Measurements from ENCODE around the gene MAP3K4.
"Not testable (repeated sequence)": the region's sequence is repeated elsewhere in the genome, so short reads cannot be mapped to it uniquely, and the experiment has no call there.

Gene MAP3K4

DNA sequence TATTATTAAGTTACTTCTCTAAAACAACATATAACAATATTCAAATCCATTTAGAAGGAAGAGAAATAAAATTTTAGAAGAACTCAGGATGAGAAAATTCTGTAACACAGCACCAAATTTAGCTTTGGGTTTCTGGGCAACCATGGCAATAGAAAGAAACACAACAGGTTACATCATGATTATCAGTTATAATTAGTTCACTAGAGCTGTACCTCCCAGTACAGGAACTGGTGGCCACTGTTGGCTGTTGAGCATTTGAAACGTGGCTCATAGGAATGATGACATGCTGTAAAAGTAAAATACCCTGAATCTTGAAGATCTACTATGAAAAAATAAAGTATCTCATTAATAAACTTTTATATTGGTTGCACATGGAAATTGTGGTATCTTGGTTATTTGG, 23.7 kb upstream of the MAP3K4 start:
- DNase-seq (no peak), ATAC-seq (no peak)

GRCh38 chr6:160971171-160971570, 20.4 kb upstream of the MAP3K4 start:
- DNase-seq = no peak
- ATAC-seq = no peak

GRCh38 chr6:160972111-160972510, 19.5 kb upstream of the MAP3K4 start:
- ATAC-seq = no peak
- no peak for DNase-seq

DNA sequence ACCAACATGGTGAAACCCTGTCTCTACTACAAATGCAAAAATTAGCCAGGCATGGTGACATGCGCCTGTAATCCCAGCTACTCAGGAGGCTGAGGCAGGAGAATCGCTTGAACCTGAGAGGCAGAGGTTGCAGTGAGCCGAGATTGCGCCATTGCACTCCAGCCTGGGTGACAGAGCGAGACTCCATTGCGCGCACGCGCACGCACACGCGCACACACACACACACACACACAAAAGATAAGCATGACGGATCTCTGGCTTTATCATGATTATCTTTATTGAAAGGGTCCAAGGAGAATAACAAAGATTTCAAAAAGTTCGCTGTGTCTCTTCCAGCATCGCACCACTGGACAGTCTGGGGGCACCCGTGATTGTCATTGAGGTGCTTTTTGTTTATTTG, 19.0 kb upstream of the MAP3K4 start:
- DNase-seq, ATAC-seq: not testable (repeated sequence)

GRCh38 chr6:160973311-160974250, 18.0 kb upstream of the MAP3K4 start:
- DNase-seq = no peak
- ATAC-seq = no peak

DNA sequence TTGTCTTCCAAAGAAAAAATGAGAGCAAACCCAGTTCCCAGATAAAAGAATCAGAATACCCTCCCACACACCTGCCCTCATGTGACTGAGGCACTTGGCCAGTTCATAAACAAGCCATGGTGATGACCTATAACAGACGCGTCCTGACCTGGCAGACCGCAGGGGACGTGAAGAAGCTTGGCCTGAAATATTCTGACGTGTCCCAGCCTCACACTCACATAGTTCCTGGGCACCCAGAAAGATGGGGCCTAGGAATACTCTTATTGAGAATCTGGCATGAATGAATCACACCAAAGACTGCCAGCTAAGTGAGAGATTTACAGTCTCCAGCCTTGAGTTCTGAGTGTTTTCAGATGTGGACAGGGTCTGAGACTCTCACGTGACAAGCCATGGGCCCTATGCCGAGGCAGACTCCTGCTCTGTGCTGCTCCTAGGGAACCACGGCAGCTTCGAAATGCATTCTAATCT, 17.2 kb upstream of the MAP3K4 start:
- DNase-seq (no peak), ATAC-seq (no peak)

DNA sequence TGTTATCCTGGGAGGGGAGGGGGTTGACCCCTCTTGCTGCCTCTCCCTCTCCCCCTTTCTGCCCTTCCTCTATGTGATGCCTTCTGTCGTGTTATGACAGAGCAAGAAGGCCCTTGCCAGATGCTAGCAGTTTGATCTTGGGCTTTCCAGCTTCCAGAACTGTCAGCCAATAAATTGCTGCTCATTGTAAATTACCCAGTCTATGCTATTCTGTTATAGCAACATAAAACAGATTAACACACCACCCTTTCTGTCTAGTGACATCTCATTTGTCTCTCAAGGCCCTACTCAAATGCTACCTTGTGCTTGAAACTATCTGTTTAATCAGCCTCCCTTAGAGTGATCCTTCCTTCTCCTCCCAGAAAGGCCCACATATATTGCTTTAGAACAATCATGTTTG, 16.4 kb upstream of the MAP3K4 start:
- ATAC-seq (no peak), DNase-seq (no peak)

DNA sequence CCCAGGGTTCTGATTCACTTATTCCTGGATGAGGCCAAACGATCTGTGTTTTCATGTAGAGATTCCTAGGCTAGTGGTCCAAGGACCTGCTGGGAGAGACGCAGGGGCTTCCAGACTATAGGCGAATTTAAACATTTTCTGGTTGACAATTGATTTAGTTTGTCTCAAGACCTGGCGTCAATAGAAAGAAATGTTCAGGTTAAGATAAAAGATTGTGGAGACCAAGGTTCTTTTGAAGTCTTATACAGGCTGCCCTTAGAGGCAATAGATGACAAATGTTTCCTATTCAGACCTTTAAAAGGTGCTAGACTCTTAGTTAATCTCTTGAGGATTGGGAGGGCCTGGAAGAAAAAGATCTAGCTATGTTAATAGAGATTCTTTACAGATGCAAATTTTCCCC, 15.6 kb upstream of the MAP3K4 start:
- not testable (repeated sequence) for DNase-seq, ATAC-seq

GRCh38 chr6:160978141-160978901, 13.2 kb upstream of the MAP3K4 start:
- ATAC-seq = no peak
- no peak for DNase-seq

- DNase-seq = no peak
These were observed 12.4 kb upstream of the MAP3K4 start for GRCh38 chr6:160979061-160979708.

DNA sequence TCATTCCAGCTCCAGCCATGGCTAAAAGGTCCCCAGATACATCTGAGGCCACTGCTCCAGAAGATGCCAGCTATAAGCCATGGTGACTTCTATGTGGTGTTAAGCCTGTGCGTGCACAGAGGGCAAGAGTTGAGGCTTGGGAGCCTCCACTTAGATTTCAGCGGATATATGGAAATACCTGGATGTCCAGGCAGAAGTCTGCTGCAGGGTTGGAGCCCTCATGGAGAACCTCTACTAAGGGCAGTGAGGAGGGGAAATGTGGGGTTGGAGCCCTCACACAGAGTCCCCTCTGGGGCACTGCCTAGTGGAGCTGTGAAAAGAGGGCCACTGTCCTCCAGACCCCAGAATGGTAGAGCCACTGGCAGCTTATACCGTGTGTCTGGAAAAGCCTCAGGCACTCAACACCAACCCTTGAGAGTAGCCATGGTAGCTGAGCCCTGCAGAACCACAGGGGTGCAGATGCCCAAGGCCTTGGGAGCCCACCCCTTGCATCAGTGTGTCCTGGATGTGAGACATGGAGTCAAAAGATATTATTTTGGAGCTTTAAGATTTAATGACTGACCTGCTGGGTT, 8.1 kb upstream of the MAP3K4 start:
- not testable (repeated sequence) for DNase-seq, ATAC-seq

More at GRCh38 chr6:160979061-160979708, 12.4 kb upstream of the MAP3K4 start:
- ATAC-seq = no peak

GRCh38 chr6:160986851-160987250, 4.7 kb upstream of the MAP3K4 start:
- DNase-seq (no peak), ATAC-seq (no peak)

GRCh38 chr6:160987265-160987664, 4.3 kb upstream of the MAP3K4 start:
- DNase-seq (no peak), ATAC-seq (no peak)

DNA sequence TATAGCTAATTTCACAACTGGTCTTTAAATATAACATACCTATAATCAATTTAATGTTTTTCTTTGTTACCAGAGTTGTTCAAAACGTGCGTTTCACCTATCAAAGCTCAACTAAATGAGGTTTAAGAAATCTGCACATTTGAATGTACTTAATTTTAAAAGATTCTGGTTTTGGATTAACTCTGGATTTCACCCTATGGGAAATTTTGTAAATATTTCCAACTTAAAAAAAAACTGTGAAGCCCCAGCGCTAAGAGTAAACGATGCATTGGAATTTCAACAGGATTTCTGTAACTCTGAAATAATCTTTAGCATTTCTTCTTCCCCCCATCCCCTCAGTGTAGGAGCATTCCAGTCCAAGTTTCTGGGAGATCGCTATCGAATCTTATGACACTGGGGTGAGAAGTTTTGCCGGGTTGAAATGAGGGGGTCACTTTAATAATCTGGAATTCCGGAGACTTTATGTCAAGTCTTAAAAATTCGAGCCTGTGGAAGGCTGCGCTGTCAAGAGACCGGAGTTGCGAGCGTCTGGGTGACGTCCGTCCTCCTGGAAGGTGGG, 643 bp upstream of the MAP3K4 start:
- no peak for DNase-seq
- no peak for ATAC-seq

DNA sequence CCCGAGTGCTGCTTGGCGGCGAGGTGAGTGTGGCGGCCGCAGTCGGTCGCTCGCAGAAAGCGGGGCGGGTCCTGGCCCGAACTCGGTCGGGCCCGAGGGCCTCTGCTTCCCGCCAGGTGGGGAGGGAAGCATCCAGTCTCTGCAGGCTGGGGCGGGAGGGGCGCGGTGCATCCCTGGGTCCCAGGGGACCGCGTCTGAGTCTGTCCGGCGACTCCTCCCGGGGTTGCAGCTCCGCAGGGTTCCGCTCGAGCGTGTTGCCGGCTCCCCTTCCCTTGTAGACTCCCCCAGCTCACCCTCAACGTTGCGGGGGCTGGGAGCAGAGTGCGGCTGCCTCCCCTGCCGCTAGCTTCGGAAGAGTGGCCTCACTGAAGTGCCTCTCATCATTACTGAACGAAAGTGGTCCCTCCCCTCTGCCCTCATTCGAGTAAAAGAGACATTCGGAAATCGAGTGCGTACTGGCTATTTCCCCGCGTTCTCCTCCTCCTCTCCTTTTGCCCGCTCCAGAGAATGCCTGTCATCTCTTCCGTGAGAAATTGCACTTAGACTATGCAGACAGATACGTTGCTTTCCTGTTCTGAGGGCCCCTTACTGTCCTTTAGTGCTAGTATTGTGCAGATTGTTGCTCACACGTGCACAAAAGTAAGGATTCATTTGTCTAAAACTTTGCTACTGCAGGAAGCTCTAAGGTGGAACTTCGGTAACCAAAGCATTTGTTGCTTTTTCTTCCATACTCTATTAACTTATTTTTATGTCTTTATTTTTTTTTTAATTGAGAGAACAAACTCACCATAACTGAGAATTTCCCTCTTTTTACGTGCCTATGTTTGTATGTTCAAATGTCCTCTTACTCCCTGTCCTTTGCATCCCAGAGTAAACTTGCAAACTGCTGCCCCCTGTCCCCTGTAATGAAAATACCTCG, 751 bp downstream of the MAP3K4 start:
- peak; percentile 59 for ATAC-seq
- peak; percentile 39 for DNase-seq

GRCh38 chr6:160992980-160993314, 1.4 kb downstream of the MAP3K4 start:
- DNase-seq = no peak
- no peak for ATAC-seq

DNA sequence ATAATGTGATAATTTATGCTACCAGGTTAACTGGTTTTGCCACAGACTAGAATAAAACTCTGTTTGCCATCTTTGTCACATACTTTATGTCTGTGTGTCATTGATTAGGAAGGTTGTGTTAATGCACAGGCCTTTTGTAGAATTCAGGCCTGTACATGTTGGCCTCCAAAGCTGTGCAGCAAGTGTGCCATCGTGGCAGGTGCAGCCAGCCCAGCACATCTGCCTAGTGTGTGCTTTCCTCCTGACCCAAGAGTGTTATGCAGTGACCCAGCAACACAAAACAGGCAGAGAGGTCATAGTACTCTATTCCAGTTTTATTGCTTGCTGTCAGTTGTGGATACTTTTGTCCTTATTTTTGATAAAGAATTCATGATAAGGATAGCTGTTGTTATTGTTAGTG, 3.7 kb downstream of the MAP3K4 start:
- ATAC-seq (no peak), DNase-seq (no peak)

GRCh38 chr6:160996131-160996601, 4.6 kb downstream of the MAP3K4 start:
- ATAC-seq (no peak), DNase-seq (no peak)

DNA sequence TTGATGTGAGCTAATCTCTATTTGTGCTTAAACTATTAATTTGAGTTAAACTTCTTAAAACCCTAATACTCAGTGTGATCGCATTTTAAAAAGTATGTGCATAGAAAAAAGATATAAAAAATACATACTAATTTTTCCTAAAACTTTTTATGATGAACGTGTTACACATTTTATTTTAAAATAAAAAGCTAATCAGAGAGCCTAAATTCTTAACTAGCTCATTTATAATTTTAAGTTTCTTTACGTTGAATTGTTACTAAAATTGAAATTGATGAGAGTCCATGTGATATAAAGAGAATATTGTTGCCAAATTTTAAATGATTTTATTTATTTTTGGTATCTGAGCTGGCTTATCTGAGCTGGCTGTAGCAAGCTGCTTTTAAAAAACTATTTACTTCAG, 6.6 kb downstream of the MAP3K4 start:
- ATAC-seq (no peak), DNase-seq (no peak)

- ATAC-seq = no peak
- no peak for DNase-seq
These were observed 7.2 kb downstream of the MAP3K4 start for GRCh38 chr6:160998766-160999165.

- DNase-seq (no peak), ATAC-seq (no peak)
These were observed 7.9 kb downstream of the MAP3K4 start for GRCh38 chr6:160999516-160999915.

All from stimulated activated naive CD8-positive, alpha-beta T cell treated with anti-CD3 and anti-CD28 coated beads, Interleukin-15, Interleukin-2, amounts not matched to agents 100 U/mL and 50 U/mL, for 24 hours (primary cell).